ENCODE results near the gene ZNF385C.

DNA sequence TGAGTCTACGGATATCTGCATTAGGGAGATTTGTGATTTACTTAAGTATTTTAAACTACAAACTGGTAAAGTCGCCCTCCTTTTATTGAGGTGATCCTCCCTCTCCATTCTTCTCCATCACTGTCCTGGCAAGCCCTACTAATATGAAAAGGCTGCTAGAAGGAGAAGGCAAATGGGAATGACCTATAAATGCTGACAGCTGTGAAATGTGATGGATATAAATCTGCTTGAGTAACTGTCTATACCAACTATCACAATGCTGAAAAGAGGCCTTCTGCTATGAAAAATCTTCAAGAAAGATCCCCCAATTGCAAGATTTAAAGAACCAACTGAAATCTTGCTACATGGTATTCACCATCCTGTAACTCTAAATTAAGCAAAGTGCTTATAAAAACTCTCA is 96.5 kb downstream of the ZNF385C start:
- TF ChIP-seq, protein P1, sequence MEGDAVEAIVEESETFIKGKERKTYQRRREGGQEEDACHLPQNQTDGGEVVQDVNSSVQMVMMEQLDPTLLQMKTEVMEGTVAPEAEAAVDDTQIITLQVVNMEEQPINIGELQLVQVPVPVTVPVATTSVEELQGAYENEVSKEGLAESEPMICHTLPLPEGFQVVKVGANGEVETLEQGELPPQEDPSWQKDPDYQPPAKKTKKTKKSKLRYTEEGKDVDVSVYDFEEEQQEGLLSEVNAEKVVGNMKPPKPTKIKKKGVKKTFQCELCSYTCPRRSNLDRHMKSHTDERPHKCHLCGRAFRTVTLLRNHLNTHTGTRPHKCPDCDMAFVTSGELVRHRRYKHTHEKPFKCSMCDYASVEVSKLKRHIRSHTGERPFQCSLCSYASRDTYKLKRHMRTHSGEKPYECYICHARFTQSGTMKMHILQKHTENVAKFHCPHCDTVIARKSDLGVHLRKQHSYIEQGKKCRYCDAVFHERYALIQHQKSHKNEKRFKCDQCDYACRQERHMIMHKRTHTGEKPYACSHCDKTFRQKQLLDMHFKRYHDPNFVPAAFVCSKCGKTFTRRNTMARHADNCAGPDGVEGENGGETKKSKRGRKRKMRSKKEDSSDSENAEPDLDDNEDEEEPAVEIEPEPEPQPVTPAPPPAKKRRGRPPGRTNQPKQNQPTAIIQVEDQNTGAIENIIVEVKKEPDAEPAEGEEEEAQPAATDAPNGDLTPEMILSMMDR (IDR thresholded peaks at IDR 0.05), result no peak
- TF ChIP-seq POLR2A (IDR thresholded peaks at IDR 0.05), result no peak

Measured in body of pancreas (tissue), 4 donors.